ENCODE results near the gene EXOC7.

The EXOC7 gene

DNA sequence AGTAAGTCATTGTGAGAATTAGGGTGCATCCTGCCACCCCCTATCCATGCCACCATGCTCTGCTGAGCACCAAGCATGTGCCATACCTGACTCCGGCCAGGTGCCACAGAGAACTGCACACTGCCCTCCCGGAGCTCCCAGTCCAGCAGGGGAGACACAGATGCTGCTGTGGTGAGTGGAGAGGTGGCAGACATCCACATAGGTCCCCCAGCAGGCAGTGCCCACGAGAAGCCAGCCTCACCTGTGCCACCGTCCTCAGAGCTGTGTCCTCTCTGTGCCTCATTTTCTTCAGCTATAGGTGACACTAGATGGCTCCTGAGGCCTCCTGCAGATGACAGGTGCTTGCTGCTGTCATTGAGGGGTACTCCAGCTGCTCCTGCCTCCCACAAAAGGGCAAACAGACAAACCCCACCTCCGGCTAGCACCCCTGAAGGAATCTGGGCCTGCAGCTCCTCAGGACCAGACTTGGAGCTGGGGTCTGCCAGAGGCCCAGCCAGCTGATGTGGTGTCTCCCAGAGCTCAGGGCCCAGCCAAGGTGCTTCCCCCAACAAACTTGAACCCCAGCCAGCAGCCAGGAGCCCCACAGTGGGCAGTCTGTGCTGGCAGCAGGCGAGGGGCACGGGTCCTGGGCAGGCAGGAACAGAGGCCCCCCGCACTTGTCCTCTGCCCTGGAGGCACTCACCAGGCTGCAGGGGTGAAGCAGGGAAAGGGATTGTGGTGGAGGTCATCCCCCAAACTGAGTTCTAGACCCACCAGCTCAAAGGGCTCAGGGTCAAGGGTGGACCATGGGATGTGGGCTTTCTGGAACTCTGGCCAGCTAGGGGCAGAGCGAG lies 20.4 kb upstream of the EXOC7 start:
- peak; percentile 19 for DNase-seq (ENCODE audit: low spot score)
- TF ChIP-seq CTCF (IDR thresholded peaks at IDR 0.05; ENCODE audit: extremely low read depth, missing control alignments): no peak

- no peak for TF ChIP-seq CTCF (IDR thresholded peaks at IDR 0.05; ENCODE audit: extremely low read depth, missing control alignments)
- no peak for DNase-seq (ENCODE audit: low spot score)
These were observed 19.6 kb upstream of the EXOC7 start for GRCh38 chr17:76123191-76123499.

- no peak for TF ChIP-seq CTCF (IDR thresholded peaks at IDR 0.05; ENCODE audit: extremely low read depth, missing control alignments)
- peak; percentile 44 for DNase-seq (ENCODE audit: low spot score)
These were observed 19.0 kb upstream of the EXOC7 start for GRCh38 chr17:76122431-76123190.

- no peak for TF ChIP-seq CTCF (IDR thresholded peaks at IDR 0.05; ENCODE audit: extremely low read depth, missing control alignments)
- peak; percentile 73 for DNase-seq (ENCODE audit: low spot score)
These were observed 18.4 kb upstream of the EXOC7 start for GRCh38 chr17:76121932-76122430.

- no peak for DNase-seq (ENCODE audit: low spot score)
- no peak for TF ChIP-seq CTCF (IDR thresholded peaks at IDR 0.05; ENCODE audit: extremely low read depth, missing control alignments)
These were observed 17.0 kb upstream of the EXOC7 start for GRCh38 chr17:76120658-76121008.

DNA sequence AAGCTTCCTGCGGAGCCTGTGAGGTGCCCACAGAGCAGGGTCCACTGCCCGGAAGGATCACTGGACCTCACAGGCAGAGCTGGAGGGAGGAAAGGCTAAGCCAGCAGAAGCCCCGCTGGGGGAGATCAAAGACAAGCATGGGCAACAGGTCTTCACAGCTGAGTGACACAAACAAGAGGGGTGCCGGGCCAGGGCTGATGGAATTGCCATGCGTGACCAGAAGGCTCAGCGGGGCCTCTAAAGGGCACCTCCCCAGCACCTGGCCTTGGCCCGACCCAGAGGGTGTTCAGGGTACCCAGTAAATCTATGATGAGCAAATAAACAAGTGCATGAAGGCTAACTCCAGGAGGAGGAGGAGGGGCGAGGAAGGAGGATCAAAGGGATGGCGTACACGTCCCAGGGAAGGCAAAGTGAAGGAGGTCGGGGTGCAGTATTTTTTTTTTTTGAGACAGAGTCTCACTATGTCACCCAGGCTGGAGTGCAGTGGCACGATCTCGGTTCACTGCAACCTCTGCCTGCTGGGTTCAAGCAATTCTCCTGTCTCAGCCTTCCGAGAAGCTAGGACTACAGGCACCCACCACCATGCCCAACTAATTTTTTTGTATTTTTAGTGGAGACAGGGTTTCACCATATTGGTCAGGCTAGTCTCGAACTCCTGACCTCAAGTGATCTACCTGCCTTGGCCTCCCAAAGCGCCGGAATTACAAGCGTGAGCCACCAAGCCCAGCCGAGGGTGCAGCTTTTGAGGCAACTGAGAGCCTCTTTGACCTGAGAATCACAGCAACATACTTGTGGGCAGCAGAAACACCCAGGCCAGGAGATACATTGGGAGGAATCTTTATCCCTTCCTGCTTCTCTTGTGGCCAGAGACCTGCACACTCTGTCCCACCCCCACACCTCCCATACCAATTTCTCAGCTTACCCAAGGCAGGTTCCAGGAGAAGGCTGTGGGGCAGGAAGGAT lies 16.1 kb upstream of the EXOC7 start:
- DNase-seq (ENCODE audit: low spot score): no peak
- no peak for TF ChIP-seq CTCF (IDR thresholded peaks at IDR 0.05; ENCODE audit: extremely low read depth, missing control alignments)

All from GM20000 (cell line).